Fibroblast of lung (primary cell): ENCODE data around the gene FAM222A.

Experiments
- EZH2 ChIP-seq: IDR thresholded peaks from 2 replicates; pipeline ENCODE4 v1.5.1; 2012; ENCODE audit warnings: low read length, control low read depth, mild to moderate bottlenecking; ENCODE audit errors: missing control alignments
- TF ChIP-seq, protein P1 (sequence below), 2 donors: IDR thresholded peaks in 1 of 2; conservative IDR thresholded peaks in 1 of 2; 1 replicate in 1 of 2; 2 replicates in 1 of 2; pipeline ENCODE4 v1.5.1; 2011 to 2012; ENCODE audit warnings: low read length in 2 of 2, control low read depth in 1 of 2, inconsistent platforms in 1 of 2, low read depth in 1 of 2, mild to moderate bottlenecking in 1 of 2

DNA sequence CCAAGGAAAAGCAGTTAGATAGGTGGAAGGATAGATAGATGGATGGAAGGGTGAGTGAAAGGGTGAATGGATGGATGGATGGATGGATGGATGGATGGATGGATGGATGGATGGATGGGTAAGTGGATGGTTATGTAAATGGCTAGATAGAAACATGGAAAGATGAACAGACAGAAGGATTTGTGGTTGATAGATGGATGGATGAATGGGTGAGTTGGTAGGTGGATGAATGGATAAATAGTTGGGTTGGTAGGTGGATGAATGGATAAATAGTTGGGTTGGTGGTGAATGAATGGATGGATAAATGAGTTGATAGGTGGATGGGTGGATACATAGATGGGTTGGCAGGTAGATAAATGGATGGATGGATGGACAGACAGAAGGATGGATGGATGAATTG, 30.3 kb upstream of the FAM222A start:
- TF ChIP-seq, protein P1, sequence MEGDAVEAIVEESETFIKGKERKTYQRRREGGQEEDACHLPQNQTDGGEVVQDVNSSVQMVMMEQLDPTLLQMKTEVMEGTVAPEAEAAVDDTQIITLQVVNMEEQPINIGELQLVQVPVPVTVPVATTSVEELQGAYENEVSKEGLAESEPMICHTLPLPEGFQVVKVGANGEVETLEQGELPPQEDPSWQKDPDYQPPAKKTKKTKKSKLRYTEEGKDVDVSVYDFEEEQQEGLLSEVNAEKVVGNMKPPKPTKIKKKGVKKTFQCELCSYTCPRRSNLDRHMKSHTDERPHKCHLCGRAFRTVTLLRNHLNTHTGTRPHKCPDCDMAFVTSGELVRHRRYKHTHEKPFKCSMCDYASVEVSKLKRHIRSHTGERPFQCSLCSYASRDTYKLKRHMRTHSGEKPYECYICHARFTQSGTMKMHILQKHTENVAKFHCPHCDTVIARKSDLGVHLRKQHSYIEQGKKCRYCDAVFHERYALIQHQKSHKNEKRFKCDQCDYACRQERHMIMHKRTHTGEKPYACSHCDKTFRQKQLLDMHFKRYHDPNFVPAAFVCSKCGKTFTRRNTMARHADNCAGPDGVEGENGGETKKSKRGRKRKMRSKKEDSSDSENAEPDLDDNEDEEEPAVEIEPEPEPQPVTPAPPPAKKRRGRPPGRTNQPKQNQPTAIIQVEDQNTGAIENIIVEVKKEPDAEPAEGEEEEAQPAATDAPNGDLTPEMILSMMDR (conservative IDR thresholded peaks at IDR 0.05 in 1 of 2, IDR thresholded peaks at IDR 0.05 in 1 of 2; ENCODE audit: low read depth in 1 of 2, low read length in 2 of 2): no peak
- TF ChIP-seq EZH2: no peak
